OCI-LY3 (cell line): ENCODE measurements around the gene ADCY3.

Source experiments
- H2AFZ ChIP-seq: fragments of 200-600, 300-600 bp; shearing (Covaris generic); 2 replicates; pipeline ENCODE4 v1.6.0; 2014; ENCODE audit warnings: antibody characterized with exemption, low read depth, low read length
- H3K27ac ChIP-seq: fragments of 200-600, 300-600 bp; sonication (generic); 2 replicates; pipeline ENCODE4 v1.5.1; 2014; ENCODE audit warnings: mild to moderate bottlenecking, low read length, moderate library complexity, mixed read lengths
- H3K27me3 ChIP-seq: fragments of 200-600, 300-600 bp; sonication (generic); 2 replicates; pipeline ENCODE4 v1.6.1; 2014; ENCODE audit warnings: low read depth, low read length, mixed read lengths
- H3K36me3 ChIP-seq: fragments of 200-600, 300-600 bp; sonication (generic); replicated peaks from 2 replicates; pipeline ENCODE3; 2014; ENCODE audit warnings: low read depth, low read length, mixed read lengths
- H3K4me1 ChIP-seq: fragments of 300-600, 200-600 bp; sonication (generic); 2 replicates; pipeline ENCODE4 v1.6.1; 2014; ENCODE audit warnings: low read length, mixed read lengths
- H3K4me2 ChIP-seq: fragments of 200-600, 300-600 bp; sonication (generic); 2 replicates; pipeline ENCODE4 v1.6.1; 2014; ENCODE audit warnings: low read length, mixed read lengths
- H3K4me3 ChIP-seq: fragments of 300-600, 200-600 bp; sonication (generic); 2 replicates; pipeline ENCODE4 v1.5.1; 2014; ENCODE audit warnings: antibody characterized with exemption, mild to moderate bottlenecking, low read length, moderate library complexity
- H3K79me2 ChIP-seq: fragments of 300-600, 200-600 bp; shearing (Covaris generic); 2 replicates; pipeline ENCODE4 v1.6.1; 2014; ENCODE audit warnings: mild to moderate bottlenecking, low read length, mixed read lengths
- H3K9ac ChIP-seq: fragments of 300-600, 200-600 bp; shearing (Covaris generic); 2 replicates; pipeline ENCODE4 v1.6.0; 2014; ENCODE audit warnings: mild to moderate bottlenecking, low read length, moderate library complexity
- H3K9me3 ChIP-seq: fragments of 200-600, 300-600 bp; shearing (Covaris generic); 2 replicates; pipeline ENCODE4 v1.6.1; 2014; ENCODE audit warnings: low read length, mixed read lengths; ENCODE audit not compliant: insufficient read depth
- H4K20me1 ChIP-seq: fragments of 200-600, 300-600 bp; sonication (generic); 2 replicates; pipeline ENCODE4 v1.6.1; 2016; ENCODE audit warnings: low read length, mixed read lengths; ENCODE audit not compliant: insufficient read depth
- EZH2phosphoT487 ChIP-seq: fragments of 200-600 bp; shearing (Covaris generic); IDR thresholded peaks from 2 replicates; pipeline ENCODE4 v1.6.1; 2018; ENCODE audit warnings: antibody characterized with exemption, mixed run types, low read depth
- TF ChIP-seq, protein P1 (sequence below): fragments of 200-600, 300-600 bp; sonication (generic); IDR thresholded peaks from 2 replicates; pipeline ENCODE4 v1.5.1; 2014; ENCODE audit warnings: antibody characterized with exemption, low read length, low read depth

ADCY3 gene

DNA sequence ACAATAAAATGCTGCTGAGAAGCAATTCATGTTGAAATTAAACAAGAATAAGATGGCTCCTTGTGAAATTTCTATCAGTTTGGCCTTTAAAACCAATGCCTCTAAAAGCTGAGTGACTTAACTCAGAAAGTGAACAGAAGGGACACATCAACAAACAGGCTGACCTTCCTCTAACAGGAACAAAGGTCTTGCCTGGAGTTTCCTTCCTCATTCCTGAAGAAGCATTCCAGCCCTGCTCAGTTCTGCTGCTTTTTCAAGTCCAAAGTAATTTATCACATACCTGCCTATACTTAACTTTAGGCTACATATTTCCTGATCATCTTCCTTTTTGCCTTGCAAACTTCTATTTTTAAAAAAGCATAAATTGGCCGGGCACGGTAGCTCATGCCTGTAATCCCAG lies 140.9 kb downstream of the ADCY3 start:
- no peak for TF ChIP-seq EZH2phosphoT487
- TF ChIP-seq, protein P1, sequence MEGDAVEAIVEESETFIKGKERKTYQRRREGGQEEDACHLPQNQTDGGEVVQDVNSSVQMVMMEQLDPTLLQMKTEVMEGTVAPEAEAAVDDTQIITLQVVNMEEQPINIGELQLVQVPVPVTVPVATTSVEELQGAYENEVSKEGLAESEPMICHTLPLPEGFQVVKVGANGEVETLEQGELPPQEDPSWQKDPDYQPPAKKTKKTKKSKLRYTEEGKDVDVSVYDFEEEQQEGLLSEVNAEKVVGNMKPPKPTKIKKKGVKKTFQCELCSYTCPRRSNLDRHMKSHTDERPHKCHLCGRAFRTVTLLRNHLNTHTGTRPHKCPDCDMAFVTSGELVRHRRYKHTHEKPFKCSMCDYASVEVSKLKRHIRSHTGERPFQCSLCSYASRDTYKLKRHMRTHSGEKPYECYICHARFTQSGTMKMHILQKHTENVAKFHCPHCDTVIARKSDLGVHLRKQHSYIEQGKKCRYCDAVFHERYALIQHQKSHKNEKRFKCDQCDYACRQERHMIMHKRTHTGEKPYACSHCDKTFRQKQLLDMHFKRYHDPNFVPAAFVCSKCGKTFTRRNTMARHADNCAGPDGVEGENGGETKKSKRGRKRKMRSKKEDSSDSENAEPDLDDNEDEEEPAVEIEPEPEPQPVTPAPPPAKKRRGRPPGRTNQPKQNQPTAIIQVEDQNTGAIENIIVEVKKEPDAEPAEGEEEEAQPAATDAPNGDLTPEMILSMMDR = no peak
- H3K36me3 ChIP-seq = peaks cover 2% of the 10 kb centered on the region
- H2AFZ ChIP-seq = no peak overlapping the region

DNA sequence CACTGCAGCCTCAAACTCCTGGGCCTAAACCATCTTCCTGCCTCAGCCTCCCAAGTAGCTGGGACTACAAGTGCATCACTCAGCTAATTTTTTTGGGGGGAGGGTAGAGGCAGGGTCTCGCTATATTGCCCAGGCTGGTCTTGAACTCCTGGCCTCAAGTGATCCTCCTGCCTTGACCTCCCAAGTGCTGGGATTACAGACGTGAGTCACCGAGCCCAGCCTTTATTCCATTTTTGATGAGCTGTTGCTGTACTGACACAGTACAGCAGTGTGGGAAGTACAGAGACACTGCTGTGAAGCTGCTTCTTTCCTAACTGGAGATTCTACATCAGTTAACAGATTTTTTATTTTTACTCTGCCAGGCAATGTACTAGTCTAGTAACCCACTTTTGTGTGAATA lies 145.7 kb downstream of the ADCY3 start:
- Histone ChIP-seq H3K27ac (no peak overlapping the region), H3K4me3 (no peak overlapping the region), H3K79me2 (no peaks in the 10 kb centered on the region), H3K9ac (no peak overlapping the region), H3K36me3 (peaks cover 5% of the 10 kb centered on the region), H3K27me3 (no peaks in the 10 kb centered on the region), H4K20me1 (no peaks in the 10 kb centered on the region), H3K4me2 (no peak overlapping the region), H2AFZ (no peak overlapping the region), H3K4me1 (no peaks in the 10 kb centered on the region), H3K9me3 (no peaks in the 10 kb centered on the region)
- TF ChIP-seq, protein P1 = no peak
- no peak for TF ChIP-seq EZH2phosphoT487

More for the DNA sequence above, 140.9 kb downstream of the ADCY3 start:
- Histone ChIP-seq H3K79me2 (no peaks in the 10 kb centered on the region), H4K20me1 (no peaks in the 10 kb centered on the region), H3K9ac (no peak overlapping the region), H3K9me3 (no peaks in the 10 kb centered on the region), H3K4me2 (no peak overlapping the region), H3K27ac (no peak overlapping the region), H3K4me1 (no peaks in the 10 kb centered on the region), H3K27me3 (no peaks in the 10 kb centered on the region), H3K4me3 (no peak overlapping the region)

DNA sequence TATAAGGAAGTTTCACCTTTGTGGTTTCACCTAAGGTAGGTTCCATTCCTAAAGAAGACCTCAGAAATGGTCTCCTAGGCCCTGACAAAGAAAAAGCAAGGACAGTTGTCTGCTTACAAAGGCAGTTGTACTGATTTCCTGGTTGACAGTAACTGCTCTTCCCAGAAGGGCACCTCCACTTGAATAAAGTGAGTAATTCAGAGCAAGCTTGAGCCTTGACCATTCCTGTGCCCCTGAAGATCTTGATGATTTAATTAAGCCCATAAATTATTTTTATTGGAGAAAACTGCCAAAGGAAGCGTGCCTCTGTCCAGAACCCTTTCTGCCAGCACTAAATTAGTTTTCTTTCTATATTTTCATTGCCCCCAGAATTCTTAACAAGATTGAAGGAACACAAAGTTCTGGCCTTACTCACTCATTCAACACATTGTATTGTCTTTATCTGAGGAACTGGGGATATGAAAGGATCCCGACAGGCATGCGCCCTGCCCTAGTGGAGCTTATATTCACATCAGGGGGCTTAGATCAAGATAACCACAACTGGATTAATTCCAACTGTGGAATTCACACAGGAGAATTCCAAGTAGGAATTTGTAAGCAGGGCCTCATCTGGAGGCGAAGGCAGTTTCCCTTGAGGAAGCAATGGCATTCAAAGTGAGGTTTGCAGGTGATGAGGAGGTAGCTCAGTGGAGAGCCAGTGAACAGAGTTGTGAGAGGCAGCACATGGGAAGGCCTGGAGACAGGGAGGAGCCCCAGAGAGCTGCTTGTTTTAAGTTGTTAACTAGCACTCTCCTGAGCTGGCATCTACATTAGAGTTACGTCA lies 148.1 kb downstream of the ADCY3 start:
- Histone ChIP-seq H3K79me2 (no peaks in the 10 kb centered on the region), H2AFZ (no peak overlapping the region), H3K27me3 (no peaks in the 10 kb centered on the region), H3K27ac (no peak overlapping the region), H3K9me3 (no peaks in the 10 kb centered on the region), H4K20me1 (no peaks in the 10 kb centered on the region), H3K4me1 (peaks cover 1% of the 10 kb centered on the region), H3K9ac (no peak overlapping the region), H3K4me2 (no peak overlapping the region), H3K4me3 (no peak overlapping the region), H3K36me3 (peaks cover 10% of the 10 kb centered on the region)
- TF ChIP-seq, protein P1 = no peak
- TF ChIP-seq EZH2phosphoT487 = no peak

DNA sequence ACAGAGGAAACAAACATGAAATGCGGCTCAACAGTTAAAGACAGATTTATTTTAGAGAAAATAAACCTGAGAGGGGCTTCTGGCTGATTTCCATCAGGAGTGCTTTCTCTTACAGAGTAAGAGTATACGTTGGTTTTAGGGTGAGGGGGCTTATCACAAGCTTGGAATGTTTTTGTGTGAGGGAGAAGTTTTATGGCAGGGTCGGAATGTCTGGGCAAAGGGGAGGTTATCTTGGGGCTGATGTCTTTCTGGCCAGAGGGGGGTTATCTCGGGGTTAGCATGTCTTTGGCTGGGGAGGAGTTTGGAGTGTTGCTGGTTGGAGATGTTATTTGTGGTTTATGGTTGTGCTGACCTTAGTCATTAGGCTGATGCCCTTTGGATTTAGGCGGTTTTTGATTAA lies 149.0 kb downstream of the ADCY3 start:
- H3K27ac ChIP-seq = no peak overlapping the region
- no peak overlapping the region for H3K9ac ChIP-seq
- no peak overlapping the region for H3K4me3 ChIP-seq
- H3K4me2 ChIP-seq = no peak overlapping the region
- no peaks in the 10 kb centered on the region for H4K20me1 ChIP-seq
- peaks cover 10% of the 10 kb centered on the region for H3K4me1 ChIP-seq
- no peaks in the 10 kb centered on the region for H3K79me2 ChIP-seq
- no peak overlapping the region for H2AFZ ChIP-seq
- TF ChIP-seq, protein P1 = no peak
- no peak for TF ChIP-seq EZH2phosphoT487
- no peaks in the 10 kb centered on the region for H3K9me3 ChIP-seq
- no peaks in the 10 kb centered on the region for H3K27me3 ChIP-seq
- peaks cover 10% of the 10 kb centered on the region for H3K36me3 ChIP-seq
